ENCODE data around the gene ALAD. TPM values are rescaled to one million over a fixed set of nuclear protein-coding genes. Genes with fewer than 3 reads are reported as not detected.

ALAD gene
- total and polyA plus RNA-seq, 9 of the 15 experiments (the other 6 are each of a cell fraction or from before 2014, with no cell fraction given) = 1.3 to 12.7 (median 6.8) TPM

GRCh38 chr9:113401027-113401792 is at the start of gene ALAD (continued):
- no peak for TF ChIP-seq EZH2 (IDR thresholded peaks at IDR 0.05; ENCODE audit: borderline replicate concordance, low read depth, low read length)
- no peak for TF ChIP-seq TEAD4 (IDR thresholded peaks at IDR 0.05; ENCODE audit: low read length)
- TF ChIP-seq TEAD4 (CRISPR knock-in tag; IDR thresholded peaks at IDR 0.05; ENCODE audit: borderline replicate concordance) = no peak
- peak; percentile 41; the same call in 1 of the 2 replicates for TF ChIP-seq ARID1B (IDR thresholded peaks at IDR 0.05)
- TF ChIP-seq, protein P1, sequence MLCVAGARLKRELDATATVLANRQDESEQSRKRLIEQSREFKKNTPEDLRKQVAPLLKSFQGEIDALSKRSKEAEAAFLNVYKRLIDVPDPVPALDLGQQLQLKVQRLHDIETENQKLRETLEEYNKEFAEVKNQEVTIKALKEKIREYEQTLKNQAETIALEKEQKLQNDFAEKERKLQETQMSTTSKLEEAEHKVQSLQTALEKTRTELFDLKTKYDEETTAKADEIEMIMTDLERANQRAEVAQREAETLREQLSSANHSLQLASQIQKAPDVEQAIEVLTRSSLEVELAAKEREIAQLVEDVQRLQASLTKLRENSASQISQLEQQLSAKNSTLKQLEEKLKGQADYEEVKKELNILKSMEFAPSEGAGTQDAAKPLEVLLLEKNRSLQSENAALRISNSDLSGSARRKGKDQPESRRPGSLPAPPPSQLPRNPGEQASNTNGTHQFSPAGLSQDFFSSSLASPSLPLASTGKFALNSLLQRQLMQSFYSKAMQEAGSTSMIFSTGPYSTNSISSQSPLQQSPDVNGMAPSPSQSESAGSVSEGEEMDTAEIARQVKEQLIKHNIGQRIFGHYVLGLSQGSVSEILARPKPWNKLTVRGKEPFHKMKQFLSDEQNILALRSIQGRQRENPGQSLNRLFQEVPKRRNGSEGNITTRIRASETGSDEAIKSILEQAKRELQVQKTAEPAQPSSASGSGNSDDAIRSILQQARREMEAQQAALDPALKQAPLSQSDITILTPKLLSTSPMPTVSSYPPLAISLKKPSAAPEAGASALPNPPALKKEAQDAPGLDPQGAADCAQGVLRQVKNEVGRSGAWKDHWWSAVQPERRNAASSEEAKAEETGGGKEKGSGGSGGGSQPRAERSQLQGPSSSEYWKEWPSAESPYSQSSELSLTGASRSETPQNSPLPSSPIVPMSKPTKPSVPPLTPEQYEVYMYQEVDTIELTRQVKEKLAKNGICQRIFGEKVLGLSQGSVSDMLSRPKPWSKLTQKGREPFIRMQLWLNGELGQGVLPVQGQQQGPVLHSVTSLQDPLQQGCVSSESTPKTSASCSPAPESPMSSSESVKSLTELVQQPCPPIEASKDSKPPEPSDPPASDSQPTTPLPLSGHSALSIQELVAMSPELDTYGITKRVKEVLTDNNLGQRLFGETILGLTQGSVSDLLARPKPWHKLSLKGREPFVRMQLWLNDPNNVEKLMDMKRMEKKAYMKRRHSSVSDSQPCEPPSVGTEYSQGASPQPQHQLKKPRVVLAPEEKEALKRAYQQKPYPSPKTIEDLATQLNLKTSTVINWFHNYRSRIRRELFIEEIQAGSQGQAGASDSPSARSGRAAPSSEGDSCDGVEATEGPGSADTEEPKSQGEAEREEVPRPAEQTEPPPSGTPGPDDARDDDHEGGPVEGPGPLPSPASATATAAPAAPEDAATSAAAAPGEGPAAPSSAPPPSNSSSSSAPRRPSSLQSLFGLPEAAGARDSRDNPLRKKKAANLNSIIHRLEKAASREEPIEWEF (CRISPR knock-in tag; IDR thresholded peaks at IDR 0.05) = no peak
- TF ChIP-seq ZNF175 (CRISPR knock-in tag; IDR thresholded peaks at IDR 0.05; ENCODE audit: low read depth) = no peak
- peak; percentile 63 for TF ChIP-seq RBM25 (IDR thresholded peaks at IDR 0.05; ENCODE audit: low read depth, low read length, severe bottlenecking)
- no peak for TF ChIP-seq POU5F1 (IDR thresholded peaks at IDR 0.05; ENCODE audit: borderline replicate concordance, low read depth, low read length, partially characterized antibody)
- TF ChIP-seq GATA2 (CRISPR knock-in tag; IDR thresholded peaks at IDR 0.05) = no peak
- 0 out of 2 replicates have a peak, but pooled peaks have one; percentile 24 for TF ChIP-seq NR1H2 (CRISPR knock-in tag; IDR thresholded peaks at IDR 0.05)
- peak; percentile 46 for TF ChIP-seq TCF3 (CRISPR knock-in tag; IDR thresholded peaks at IDR 0.05)
- TF ChIP-seq TGIF2 (CRISPR knock-in tag; IDR thresholded peaks at IDR 0.05) = no peak
- TF ChIP-seq, protein P2, sequence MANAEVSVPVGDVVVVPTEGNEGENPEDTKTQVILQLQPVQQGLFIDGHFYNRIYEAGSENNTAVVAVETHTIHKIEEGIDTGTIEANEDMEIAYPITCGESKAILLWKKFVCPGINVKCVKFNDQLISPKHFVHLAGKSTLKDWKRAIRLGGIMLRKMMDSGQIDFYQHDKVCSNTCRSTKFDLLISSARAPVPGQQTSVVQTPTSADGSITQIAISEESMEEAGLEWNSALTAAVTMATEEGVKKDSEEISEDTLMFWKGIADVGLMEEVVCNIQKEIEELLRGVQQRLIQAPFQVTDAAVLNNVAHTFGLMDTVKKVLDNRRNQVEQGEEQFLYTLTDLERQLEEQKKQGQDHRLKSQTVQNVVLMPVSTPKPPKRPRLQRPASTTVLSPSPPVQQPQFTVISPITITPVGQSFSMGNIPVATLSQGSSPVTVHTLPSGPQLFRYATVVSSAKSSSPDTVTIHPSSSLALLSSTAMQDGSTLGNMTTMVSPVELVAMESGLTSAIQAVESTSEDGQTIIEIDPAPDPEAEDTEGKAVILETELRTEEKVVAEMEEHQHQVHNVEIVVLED (CRISPR knock-in tag; IDR thresholded peaks at IDR 0.05) = no peak
- TF ChIP-seq SMARCB1 (IDR thresholded peaks at IDR 0.05; ENCODE audit: insufficient read length, low read depth) = no peak
- TF ChIP-seq, protein P3, sequence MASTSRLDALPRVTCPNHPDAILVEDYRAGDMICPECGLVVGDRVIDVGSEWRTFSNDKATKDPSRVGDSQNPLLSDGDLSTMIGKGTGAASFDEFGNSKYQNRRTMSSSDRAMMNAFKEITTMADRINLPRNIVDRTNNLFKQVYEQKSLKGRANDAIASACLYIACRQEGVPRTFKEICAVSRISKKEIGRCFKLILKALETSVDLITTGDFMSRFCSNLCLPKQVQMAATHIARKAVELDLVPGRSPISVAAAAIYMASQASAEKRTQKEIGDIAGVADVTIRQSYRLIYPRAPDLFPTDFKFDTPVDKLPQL (IDR thresholded peaks at IDR 0.05; ENCODE audit: extremely low read depth, insufficient read length) = no peak
- TF ChIP-seq CCNT2 (IDR thresholded peaks at IDR 0.05; ENCODE audit: borderline replicate concordance, extremely low read depth, insufficient read length, low read depth, low read length) = peak; percentile 92
